KBM-7 (cell line): ENCODE data around the gene SENP8.
A peak's percentile ranks its signal among the peaks of the same experiment; 100 is the strongest.

Source experiments
- DNase-seq: peaks from one replicate; pipeline ENCODE4 v3.0.0-alpha.2; 2015
- in situ Hi-C: fragments of 300-500 bp; cut with MboI; formaldehyde crosslinking; loops from 2 replicates; pipeline ENCODE4 v1.14.3; 2020; ENCODE audit warnings: low sequenced_read_pairs, low pct_unique_long_range_greater_than_20kb, mixed read lengths

Gene SENP8

DNA sequence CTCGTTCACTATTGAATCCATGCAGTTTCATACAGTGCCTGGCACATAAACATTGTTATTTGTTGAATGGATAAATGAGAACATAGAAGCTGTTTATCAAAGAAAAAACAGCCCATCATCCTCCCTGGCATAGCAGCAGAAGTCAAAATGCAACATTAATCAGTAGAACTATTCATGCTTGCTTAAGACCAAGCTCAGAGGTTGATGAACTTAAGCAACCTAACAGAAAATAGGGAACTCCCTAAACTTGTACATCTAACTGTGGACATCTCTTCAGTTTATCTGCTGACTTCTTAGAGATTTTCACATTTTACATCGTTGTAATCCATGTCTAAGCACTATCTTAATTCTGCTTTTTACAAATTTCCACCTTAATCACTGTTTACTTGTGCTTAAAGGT lies 29.2 kb downstream of the SENP8 start:
- in situ Hi-C loops, result no loop called here
- DNase-seq, result no peak

DNA sequence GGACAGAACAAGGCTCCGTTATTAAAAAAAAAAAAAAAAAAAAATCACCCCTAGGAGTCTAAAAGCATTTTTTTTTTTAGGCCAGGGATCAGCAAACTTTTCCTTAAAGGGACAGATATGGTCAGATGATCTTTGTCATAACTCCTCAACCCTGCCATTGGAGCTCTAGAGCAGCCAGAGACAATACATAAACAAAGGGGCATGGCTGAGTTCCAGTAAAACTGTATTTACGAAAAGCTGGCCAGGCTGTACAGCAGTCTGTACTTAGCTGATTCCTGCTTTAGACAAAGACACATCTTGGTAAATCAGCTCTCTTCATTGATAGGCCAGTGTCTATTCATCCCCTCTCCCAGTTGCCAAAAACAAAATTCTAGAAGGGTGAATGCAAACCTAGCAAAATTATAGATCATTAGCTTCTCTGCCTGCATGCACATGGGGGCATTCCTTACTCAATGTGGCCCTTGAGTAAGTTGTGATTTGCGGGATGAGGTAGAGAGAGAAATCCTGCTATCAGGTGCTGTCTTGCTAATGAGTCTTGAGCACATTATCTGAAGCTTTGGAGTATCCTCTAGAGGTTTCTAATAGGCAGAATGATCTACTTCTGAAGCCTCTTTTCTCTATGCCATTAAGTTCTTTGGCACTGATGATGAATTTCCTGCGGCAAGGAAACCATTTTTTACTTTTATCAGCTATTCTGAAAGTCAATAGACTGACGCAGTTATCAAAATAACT lies 35.2 kb downstream of the SENP8 start:
- in situ Hi-C loops, result loop anchor here (10.0 to 25.0 kb wide), 2 partner anchors 349 to 691 kb away; no protein-coding TSS in a partner anchor
- DNase-seq, result no peak

GRCh38 chr15:72154316-72154715 lies 36.1 kb downstream of the SENP8 start:
- DNase-seq, result no peak
- in situ Hi-C loops, result loop anchor here (10.0 to 25.0 kb wide), 2 partner anchors 350 to 692 kb away; no protein-coding TSS in a partner anchor

DNA sequence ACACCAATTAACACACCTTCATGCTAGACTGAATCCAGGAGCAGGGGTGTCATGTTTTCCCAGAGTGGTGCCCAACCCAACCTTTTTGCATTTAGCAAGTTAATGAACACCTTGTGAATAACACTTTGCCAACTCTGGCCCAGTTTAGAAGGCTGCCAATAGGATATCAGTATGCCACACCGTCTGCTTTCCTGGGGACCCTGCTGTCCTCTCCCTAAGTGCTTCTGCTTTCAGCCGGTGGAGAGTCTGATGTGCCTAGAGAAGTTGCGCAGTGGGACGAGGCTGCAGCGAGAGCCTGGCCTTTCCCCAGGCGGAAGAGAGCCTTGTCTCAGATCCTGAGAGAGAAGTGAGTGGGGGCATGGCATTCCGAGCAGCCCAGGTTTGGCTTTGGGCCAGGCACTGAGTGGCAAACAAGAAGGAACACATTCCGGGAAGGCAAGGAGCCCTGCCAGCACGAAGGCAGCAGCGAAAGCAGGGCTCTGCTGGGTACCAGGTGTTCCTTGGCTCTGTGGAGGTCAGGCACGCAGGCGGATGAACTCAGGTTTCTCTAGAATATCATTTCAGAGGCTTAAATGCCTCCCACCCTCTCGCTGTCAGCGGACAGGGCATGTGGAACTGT lies 36.9 kb downstream of the SENP8 start:
- DNase-seq, result no peak
- in situ Hi-C loops, result loop anchor here (10.0 to 25.0 kb wide), 2 partner anchors 350 to 693 kb away; no protein-coding TSS in a partner anchor

DNA sequence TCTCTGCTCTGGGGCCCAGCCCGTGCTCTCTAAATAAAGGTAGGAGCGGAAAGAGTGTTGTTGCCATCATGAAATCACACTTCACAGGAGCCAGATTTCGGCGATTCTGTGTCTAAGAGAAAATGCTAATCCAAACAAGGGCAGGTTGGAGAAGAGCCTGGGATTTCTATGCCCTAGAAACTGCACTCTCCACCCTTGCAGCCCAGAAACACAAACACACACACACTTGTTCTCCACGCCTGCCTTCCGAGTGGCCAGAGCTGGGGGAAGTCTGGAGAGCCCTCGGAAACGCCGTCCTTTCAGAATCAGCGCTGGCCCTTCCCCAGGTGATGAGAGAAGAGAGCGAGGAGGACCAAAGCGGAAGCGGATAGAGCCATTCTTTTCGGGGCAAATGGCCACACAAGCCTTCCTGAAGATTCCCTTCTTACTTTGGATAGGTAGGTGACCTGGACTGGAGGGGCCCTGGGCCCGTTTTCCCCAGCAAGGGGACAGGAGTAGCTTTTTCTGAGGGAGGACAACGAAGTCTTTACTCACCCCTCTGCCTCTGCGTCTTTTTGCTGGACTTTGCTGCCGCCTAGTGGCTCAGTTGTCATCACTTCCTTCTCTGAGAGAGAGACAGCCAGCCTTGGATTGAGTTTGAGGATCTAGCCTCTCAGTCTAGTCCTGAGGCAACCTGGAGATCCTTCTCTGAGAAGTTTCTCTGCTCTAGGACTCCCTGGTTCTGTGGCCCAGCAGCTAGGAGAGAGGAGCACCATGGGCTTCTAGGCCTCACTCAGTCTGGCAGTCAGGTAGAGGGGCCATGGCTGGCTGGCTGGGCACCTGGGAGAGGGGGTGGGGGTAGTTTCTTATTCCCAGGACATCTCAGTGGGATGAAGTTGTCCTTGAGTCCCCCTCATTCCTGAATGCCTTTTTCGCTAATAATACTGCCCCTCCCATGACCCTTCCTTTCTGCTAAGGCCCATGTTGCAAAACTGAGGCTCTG lies 37.7 kb downstream of the SENP8 start:
- DNase-seq, result peak; percentile 95
- in situ Hi-C loops, result loop anchor here (10.0 to 25.0 kb wide), 2 partner anchors 351 to 694 kb away; no protein-coding TSS in a partner anchor

DNA sequence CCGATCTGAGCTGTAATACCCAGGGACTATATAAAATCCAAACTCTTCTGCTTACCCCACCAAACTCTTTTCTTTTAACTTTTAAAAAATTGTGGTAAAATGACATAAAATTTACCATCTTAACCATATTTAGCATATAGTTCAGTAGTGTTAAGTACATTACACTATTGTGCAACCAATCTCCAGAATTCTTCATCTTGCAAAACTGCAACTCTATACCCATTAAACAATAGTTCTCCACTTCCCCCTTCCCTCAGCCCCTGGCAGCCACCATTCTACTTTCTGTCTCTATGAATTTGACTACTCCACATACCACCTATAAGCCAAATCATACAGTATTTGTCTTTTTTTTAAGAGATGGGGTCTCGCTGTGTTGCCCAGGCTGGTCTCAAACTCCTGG lies 38.7 kb downstream of the SENP8 start:
- in situ Hi-C loops, result loop anchor here (10.0 to 25.0 kb wide), 2 partner anchors 352 to 695 kb away; no protein-coding TSS in a partner anchor
- no peak for DNase-seq

DNA sequence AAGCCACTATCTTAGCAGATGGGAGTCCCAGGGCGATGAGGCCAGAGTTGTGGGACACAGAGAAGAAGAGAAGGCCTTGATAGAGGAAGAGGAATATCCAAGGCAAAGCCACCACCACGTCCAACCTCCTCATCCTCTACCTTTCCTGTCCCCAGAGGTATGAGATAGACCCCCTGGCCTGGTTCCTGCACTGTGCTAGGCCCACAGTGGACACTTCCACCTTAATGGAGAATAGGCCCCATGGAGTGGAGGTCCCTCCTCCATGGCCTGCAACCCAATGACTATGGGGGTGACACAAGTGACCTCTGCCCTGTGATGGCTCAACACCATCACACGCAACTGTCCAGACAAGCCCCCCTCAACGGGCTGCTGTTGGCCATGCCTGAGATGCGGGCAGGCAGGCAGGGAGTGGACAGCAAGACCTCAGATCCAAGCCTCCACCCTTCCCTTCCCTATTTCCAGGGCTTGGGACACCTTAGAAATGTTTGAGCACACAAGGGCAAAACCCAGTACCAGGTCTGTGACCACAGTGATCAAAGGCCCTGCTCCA lies 42.6 kb downstream of the SENP8 start:
- in situ Hi-C loops, result loop anchor here (25.0 kb wide), 1 partner anchor 698 kb away; no protein-coding TSS in a partner anchor
- no peak for DNase-seq

GRCh38 chr15:72161361-72162132 lies 43.3 kb downstream of the SENP8 start:
- DNase-seq, result no peak

GRCh38 chr15:72162569-72162968 lies 44.4 kb downstream of the SENP8 start:
- DNase-seq, result no peak
- in situ Hi-C loops, result loop anchor here (25.0 kb wide), 1 partner anchor 700 kb away; no protein-coding TSS in a partner anchor

More at GRCh38 chr15:72161361-72162132, 43.3 kb downstream of the SENP8 start:
- in situ Hi-C loops, result loop anchor here (25.0 kb wide), 1 partner anchor 699 kb away; no protein-coding TSS in a partner anchor

DNA sequence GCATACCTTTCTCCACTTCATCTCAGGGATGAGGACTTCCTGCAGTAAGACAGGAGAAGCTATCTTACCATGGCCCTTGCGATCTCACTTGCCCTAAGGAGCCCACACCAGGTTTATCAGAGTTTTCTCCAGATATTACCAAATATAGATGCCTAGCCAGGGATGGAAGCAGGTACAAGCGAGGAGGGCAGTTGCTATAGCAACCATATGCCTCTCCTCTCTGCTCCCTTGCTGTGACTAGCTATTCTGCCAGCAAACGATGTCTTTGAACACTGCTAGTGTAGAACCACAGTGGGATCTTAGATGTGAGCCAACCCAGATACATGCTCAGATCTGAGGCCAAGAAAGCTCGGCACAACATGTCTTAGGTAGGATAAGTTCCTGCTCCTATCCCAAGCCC lies 45.5 kb downstream of the SENP8 start:
- DNase-seq, result no peak
- in situ Hi-C loops, result loop anchor here (25.0 kb wide), 1 partner anchor 701 kb away; no protein-coding TSS in a partner anchor

DNA sequence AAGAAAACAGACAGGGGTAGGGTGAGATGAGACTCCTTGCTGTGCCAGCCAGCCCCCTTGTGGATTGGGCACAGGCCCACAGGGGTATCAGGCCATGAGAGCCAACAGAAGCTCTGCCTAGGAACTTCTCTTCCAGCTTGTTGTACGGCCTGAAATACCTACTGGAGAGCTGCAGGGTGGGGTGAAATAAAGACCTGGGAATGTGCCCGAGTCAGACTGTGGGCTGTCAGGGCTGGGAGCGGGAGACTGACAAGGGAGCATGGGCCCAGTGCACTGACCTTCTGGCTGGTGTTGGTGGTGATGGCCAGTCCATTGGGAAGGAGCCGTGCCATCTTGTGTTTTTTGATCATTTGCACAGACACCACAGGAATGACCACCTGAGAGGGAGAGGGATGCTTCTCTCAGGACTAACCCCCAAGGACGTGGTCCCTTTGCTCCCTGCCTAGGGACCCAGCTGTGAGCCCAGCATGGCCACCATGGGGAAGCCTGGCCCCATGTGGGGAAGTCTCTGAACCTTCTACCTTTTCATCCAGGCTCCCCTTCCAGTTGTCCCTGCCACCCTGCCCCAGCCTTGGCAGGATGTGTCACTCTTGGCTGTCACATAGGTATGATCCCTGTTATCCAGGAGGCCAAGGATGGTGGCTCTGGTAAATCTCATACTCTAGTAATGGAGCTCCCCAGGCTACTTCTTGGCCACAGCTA lies 48.7 kb downstream of the SENP8 start:
- in situ Hi-C loops, result loop anchor here (25.0 kb wide), 1 partner anchor 705 kb away; no protein-coding TSS in a partner anchor

GRCh38 chr15:72167445-72167844 lies 49.2 kb downstream of the SENP8 start:
- in situ Hi-C loops, result loop anchor here (25.0 kb wide), 1 partner anchor 705 kb away; no protein-coding TSS in a partner anchor
- DNase-seq, result no peak

More for the DNA sequence above, 48.7 kb downstream of the SENP8 start:
- no peak for DNase-seq

GRCh38 chr15:72168131-72168807 lies 50.1 kb downstream of the SENP8 start:
- DNase-seq, result peak; percentile 87
- in situ Hi-C loops, result loop anchor here (25.0 kb wide), 1 partner anchor 706 kb away; no protein-coding TSS in a partner anchor

DNA sequence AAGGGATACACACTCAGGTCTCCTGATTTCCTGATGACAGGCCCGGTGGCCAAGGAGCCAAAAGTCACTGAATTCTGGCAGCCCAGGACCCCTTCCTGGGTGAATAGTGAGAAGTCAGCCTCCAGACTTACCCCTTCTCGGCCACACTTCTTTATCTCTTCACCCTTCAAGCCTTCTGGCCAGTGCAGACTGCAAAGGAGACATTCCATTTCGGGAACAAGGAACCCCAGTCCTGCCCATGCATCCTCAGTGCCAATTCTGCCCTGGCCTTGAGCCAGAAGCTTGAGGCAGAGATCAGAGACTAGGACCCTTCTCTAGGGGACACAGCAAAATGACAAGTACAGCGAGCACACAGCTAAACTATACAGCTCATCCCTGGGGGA lies 50.6 kb downstream of the SENP8 start:
- in situ Hi-C loops, result loop anchor here (25.0 kb wide), 1 partner anchor 706 kb away; no protein-coding TSS in a partner anchor
- DNase-seq, result no peak

- in situ Hi-C loops, result loop anchor here (25.0 kb wide), 1 partner anchor 707 kb away; no protein-coding TSS in a partner anchor
Observed at GRCh38 chr15:72169236-72169920, 51.2 kb downstream of the SENP8 start.

More at GRCh38 chr15:72169236-72169920, 51.2 kb downstream of the SENP8 start:
- no peak for DNase-seq
